ENCODE results near the gene CLEC12A. TPM values are rescaled to one million over a fixed set of nuclear protein-coding genes. Genes with fewer than 3 reads are reported as not detected.

The CLEC12A gene
- total and polyA plus RNA-seq, 2 of the 13 experiments (the other 11 are each of a cell fraction or from before 2014, with no cell fraction given) = not detected

- intact Hi-C loops (cut with micrococcal nuclease; ENCODE audit: unreplicated experiment) = no loop called here
- ATAC-seq = no peak
- Histone ChIP-seq H3K27ac (ENCODE audit: extremely low read length, insufficient read depth, low read length) (no peak overlapping the region), H3K27me3 (ENCODE audit: control insufficient read depth in 1 of 2, insufficient read depth in 2 of 2, low read length in 2 of 2) (peaks cover 0 to 3% of the 10 kb centered on the region in 2 experiments; a peak in 2 of 5 replicates), H4K20me1 (ENCODE audit: insufficient read depth, low read length) (no peaks in the 10 kb centered on the region), H3K9ac (ENCODE audit: insufficient read depth, low read depth, low read length) (no peak overlapping the region), H3K36me3 (replicated peaks in 1 of 2; ENCODE audit: control insufficient read depth in 1 of 2, insufficient read depth in 2 of 2, low read length in 2 of 2) (no peaks in the 10 kb centered on the region), H3K4me3 (replicated peaks in 1 of 3; ENCODE audit: insufficient read depth in 1 of 3, low read depth in 2 of 3, low read length in 3 of 3) (no peak overlapping the region), H3K9me3 (ENCODE audit: low read length) (no peaks in the 10 kb centered on the region), H3K4me2 (ENCODE audit: low read depth, low read length) (no peak overlapping the region), H3K79me2 (ENCODE audit: insufficient read depth, low read length) (no peaks in the 10 kb centered on the region), H2AFZ (ENCODE audit: low read length) (no peak overlapping the region), H3K4me1 (ENCODE audit: insufficient read depth, low read length) (no peaks in the 10 kb centered on the region)
- BruUV-seq (replicated peaks) = no TSS peak
- ChIA-PET POLR2A (no interaction called here), CTCF (ENCODE audit: low intra/inter-chr PET ratio, low total read pairs) (no interaction called here)
- FAIRE-seq = no peak
- DNase-seq (ENCODE audit: low spot score) = no peak
- TF ChIP-seq SATB2 (CRISPR knock-in tag; IDR thresholded peaks at IDR 0.05) (no peak), CENPT (CRISPR knock-in tag; IDR thresholded peaks at IDR 0.05; ENCODE audit: low read depth) (no peak), ATF4 (CRISPR knock-in tag; IDR thresholded peaks at IDR 0.05) (no peak), ZFP91 (CRISPR knock-in tag; IDR thresholded peaks at IDR 0.05; ENCODE audit: borderline replicate concordance) (no peak), KDM6A (CRISPR knock-in tag; IDR thresholded peaks at IDR 0.05; ENCODE audit: low read depth) (no peak), ATM (IDR thresholded peaks at IDR 0.05; ENCODE audit: borderline replicate concordance) (no peak), DRAP1 (CRISPR knock-in tag; IDR thresholded peaks at IDR 0.05) (no peak), HMGA1 (CRISPR knock-in tag; conservative IDR thresholded peaks at IDR 0.05) (no peak), CAMTA2 (CRISPR knock-in tag; IDR thresholded peaks at IDR 0.05; ENCODE audit: borderline replicate concordance) (no peak), ZFP36L2 (CRISPR knock-in tag; IDR thresholded peaks at IDR 0.05) (no peak), ZBTB34 (CRISPR knock-in tag; IDR thresholded peaks at IDR 0.05) (no peak), ZNF605 (CRISPR knock-in tag; IDR thresholded peaks at IDR 0.05) (no peak), TBP (CRISPR knock-in tag; IDR thresholded peaks at IDR 0.05) (no peak), KDM4B (CRISPR knock-in tag; IDR thresholded peaks at IDR 0.05) (no peak), IKZF4 (CRISPR knock-in tag; IDR thresholded peaks at IDR 0.05; ENCODE audit: borderline replicate concordance, low read depth, not compliant biosample characterization) (no peak), NAIF1 (CRISPR knock-in tag; IDR thresholded peaks at IDR 0.05; ENCODE audit: borderline replicate concordance) (no peak)
- in situ Hi-C loops (cut with HindIII; ENCODE audit: extremely low pct_ligation_motif_present, low pct_unique_long_range_greater_than_20kb) = no loop called here
- WGBS (ENCODE audit: low lambda C conversion rate) = 46% methylated on average over 4 of the region's 4 CpGs
These were observed 44.2 kb downstream of the CLEC12A start for GRCh38 chr12:10015450-10015849.

Data from HepG2 (cell line).